Stimulated activated CD8-positive, alpha-beta memory T cell treated with anti-CD3 and anti-CD28 coated beads, Interleukin-12 subunit alpha, Interleukin-12 subunit beta, amount 100 ng/mL, for 24 hours (primary cell): ENCODE measurements around the gene CATSPERD.
"Not testable (repeated sequence)": the region's sequence is repeated elsewhere in the genome, so short reads cannot be mapped to it uniquely, and the experiment has no call there.

Experiments
- DNase-seq: peaks from one replicate; pipeline ENCODE4 v3.0.0-alpha.2; 2020; ENCODE audit errors: extremely low read depth

The CATSPERD gene

DNA sequence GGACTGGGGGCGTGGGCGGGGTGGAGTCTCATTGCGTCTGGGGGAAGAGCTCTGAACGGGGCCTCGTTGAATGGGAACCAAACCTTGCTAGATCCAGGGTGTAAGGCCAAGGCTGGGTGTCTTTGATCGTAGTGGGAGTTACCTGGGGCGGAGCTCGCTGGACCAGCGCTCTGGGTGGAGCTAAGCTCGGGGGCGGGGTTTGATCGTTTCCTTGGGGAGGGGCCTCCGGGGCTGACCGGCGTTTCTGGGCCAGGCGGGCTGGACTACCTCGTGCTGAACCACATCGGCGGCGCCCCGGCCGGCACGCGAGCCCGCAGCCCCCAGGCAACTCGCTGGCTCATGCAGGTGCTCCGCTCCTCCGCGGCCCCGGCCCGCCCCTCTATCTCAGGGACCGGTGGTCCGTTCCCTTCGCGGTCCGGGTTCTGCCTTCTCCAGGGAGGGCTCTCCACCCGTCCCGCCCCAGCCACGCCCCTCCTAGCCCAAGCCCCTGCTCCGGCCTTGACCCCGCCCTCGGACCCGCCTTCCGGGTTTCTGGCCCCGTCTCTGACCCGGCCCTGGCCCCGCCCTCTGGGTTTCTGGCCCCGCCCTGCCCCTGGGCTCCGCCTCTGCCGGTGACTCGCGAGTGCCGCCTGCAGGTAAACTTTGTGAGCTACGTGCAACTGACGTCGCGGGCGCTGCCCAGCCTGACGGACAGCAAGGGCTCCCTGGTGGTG is 33.6 kb upstream of the CATSPERD start:
- DNase-seq = peak; percentile 99

DNA sequence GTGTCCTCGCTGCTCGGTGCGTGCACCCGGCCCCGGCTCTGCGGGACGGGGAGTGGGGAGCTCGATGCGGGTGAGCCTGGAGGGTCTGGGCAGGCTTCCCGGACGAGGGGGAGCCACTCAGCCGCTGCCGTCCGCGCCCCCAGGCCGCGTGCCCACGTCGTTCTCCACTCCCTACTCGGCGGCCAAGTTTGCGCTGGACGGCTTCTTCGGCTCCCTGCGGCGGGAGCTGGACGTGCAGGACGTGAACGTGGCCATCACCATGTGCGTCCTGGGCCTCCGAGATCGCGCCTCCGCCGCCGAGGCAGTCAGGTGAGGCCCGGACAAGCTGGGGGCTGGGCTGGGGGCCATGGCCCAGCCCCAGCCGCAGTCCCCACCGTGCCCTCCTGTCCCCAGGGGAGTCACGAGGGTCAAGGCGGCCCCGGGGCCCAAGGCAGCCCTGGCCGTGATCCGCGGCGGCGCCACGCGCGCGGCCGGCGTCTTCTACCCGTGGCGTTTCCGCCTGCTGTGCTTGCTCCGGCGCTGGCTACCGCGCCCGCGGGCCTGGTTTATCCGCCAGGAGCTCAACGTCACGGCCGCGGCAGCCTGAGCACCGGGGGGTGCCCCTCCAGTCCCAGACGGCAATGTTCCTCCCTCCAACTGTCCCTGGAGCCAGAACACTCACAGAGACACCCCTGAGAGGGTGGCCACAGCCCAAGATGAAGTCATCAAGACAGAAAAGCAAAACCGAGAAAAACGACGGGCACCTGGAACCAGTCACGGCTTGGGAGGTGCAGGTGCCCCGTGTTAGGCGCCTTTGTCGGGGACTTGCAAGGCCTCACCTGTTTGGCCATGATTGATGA is 32.9 kb upstream of the CATSPERD start:
- DNase-seq = no peak

DNA sequence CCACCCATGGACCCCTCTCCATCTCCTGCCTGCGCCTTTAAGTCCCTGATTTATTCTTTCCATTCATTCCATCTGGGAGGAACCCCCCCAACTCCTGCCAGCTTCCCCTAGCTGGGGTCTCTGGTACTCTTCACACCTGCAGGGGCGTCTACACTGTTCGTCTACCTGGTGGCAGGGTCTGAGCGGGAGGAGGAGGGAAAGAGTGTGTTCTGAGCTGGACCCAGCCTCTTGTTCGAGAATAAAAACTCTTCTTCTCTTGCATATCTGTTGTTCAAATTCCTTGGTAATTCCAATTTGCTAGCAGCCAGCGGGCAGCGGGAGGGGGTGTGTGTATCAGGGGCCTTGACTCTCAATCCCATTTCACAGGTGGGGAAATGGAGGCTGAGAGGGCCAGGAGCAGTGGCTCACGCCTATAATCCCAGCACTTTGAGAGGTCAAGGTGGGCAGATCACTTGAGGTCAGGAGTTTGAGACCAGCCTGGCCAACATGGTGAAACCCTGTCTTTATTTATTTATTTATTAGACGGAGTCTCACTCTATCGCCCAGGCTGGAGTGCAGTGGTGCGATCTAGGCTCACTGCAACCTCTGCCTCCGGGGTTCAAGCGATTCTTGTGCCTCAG is 32.1 kb upstream of the CATSPERD start:
- not testable (repeated sequence) for DNase-seq

DNA sequence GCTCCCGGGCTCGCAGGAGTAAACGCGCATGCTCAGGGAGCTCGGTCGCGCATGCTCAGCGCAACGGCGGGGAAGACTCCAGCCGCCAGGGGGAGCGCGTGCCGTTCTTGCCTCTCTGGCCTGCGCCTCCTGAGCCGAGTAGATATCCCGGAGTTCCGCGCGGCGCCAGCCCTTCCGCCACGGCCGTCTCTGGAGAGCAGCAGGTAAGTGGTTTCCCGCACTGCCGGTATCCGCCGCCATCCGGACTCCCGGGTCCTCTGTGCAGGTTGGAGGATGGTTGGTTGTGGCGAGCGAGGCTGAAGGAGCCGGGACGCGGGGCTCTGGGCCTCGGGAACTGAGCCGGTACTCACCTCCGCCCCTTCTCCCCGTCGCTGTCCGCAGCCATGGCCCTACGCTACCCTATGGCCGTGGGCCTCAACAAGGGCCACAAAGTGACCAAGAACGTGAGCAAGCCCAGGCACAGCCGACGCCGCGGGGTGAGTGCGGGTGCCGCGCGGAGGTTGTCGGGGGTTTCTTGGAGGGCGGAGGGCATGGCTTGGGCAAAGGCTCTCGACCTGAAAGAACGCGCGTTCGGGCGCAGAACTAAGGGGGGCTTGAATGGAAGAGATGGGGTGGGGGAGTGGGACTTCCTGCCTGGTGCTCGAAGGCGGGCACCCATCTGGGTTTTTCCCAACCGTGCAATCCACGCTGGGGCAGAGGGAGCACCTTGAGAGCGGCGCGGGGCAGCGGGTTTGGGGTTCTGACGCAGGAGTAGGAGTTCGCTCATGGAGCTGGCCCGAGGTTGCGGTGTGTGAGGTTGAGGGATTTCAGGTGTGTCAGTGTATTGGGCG is 30.1 kb upstream of the CATSPERD start, which contains the start of gene RPL36:
TSS of gene RPL36 (plus strand) at position 171 of the 830 bp plus-strand sequence. CDS start at position 384, 213 bp downstream.
- DNase-seq = peak; percentile 96

DNA sequence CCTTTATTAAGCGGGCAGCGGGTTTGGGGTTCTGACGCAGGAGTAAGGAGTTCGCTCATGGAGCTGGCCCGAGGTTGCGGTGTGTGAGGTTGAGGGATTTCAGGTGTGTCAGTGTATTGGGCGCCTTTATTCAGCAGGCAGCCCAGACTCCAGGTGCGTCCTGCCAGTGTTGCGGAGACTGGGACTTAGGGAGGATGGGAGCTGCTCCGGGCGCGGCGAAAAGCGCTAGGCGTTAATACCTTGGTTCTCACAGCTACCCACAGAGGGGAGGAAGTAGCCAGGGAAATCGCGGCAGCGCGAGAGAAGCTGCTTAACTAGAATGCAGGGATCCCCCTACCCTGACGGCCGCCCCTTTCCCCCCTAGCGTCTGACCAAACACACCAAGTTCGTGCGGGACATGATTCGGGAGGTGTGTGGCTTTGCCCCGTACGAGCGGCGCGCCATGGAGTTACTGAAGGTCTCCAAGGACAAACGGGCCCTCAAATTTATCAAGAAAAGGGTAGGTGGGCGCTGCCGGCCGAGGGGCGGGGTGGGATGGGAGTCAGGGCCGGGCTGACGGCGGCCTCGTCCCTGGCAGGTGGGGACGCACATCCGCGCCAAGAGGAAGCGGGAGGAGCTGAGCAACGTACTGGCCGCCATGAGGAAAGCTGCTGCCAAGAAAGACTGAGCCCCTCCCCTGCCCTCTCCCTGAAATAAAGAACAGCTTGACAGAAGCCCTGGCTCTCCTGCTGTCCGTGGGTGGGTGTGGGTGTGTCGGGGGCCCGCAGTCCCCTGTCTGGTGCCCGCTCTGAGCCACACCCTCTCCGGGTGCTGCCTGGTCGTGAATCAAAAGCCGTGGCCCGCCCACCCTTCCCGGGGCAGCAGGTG is 29.2 kb upstream of the CATSPERD start:
- DNase-seq = no peak

DNA sequence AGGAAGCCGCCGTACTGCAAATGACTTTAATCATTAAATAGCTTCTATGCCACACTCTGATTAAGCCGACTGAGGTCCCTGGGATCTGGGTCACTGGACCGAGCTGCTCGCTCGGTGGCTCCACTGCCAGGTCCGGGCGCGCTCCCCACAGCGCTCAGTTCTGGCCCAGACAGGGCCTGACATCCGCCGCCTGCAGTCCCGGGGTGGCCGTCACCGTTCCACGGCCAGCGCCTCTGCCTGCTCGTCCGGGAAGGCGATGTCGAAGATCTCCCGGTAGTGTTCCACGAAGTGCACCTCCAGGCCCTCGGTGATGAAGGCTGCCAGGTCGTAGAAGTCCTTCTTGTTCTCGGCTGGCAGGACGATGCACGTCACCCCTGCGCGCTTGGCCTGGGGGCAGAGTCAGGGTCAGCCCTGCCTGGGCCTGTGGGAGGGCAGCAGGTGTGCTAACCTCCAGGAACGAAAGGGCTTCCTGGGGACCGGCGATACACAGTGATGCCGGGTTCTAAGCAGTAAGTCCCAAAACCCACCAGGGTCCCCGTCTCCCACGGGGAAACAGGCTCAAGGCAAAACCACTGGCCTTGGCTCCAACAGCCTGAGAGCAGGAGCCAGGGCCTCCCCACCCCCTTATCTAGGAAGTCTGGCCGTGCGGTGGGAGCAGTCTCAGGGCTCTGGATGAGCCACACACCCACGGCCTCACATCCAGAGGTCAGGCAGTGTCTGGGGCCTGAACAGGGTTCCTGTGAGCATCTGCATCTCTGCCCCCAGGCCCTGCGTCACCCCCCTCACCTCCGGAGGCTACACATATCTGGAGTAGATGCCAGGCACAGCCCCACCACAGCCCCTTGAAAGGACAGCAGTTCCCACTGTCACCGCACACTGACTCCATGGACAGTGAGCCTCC is 28.4 kb upstream of the CATSPERD start:
- no peak for DNase-seq

DNA sequence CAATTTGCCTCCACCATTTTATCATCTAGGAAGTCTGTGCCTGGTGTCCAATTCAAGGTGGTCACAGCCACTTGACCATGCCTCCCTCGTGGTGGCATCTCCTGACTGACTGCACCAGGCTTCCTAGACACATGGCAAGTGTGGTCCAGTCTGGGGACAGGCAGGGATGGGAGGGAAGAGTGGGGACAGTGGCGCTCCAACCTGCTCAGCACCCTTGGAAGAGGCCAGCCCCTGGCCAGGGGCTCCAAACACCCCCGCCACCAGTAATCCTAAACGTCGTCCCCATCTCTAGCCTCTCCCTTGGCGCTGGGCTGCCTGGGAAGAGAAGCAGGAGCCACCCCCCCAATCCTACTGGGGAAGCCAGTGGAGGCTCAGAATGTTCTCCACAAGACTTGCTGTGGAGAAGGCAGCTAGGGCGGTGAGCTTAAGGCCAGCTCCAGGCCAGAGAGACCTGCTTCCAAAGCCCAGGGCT is 27.7 kb upstream of the CATSPERD start:
- DNase-seq = no peak

DNA sequence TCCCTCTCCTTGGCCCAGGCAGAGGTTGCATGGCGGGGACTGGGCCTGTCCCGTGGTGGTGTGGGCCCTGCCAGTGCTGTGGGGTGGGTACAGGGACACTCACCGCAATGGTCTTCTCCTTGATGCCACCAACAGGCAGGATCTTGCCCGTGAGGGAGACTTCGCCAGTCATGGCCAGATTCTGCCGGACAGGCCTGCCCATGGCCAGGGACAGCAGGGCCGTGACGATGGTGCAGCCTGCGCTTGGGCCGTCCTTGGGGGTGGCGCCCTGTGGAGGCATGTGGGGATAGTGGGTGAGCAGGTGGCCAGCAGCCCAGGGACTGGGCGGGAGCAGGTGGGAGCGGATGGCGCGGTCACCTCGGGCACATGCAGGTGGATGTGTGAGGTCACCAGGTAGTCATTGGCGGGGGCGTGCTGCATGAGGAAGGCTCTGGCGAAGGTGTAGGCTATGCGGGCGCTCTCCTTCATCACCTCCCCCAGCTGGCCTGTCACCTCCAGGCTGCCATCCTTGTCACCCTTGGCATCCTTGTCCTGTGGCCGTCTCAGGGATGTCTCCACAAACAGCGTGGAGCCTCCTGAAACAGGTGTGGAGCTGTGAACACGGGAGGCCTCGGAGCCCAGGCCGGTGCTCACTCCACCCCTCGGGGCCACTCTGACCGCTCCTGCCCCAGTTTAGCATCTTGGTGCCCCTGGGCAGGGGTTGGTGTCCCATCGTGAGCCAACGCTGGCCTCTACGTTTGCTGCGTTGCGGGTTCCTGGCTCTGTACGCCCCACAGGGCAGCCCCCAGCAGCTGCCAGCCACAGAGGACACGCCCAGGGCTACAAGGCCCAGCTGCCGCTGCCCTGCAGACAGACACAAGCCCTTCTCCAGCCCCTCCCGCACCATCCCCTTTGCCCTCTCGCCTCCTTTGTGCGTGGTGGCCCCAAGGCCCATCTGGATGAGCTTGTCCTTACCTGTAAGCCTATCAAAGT is 27.0 kb upstream of the CATSPERD start:
- no peak for DNase-seq

DNA sequence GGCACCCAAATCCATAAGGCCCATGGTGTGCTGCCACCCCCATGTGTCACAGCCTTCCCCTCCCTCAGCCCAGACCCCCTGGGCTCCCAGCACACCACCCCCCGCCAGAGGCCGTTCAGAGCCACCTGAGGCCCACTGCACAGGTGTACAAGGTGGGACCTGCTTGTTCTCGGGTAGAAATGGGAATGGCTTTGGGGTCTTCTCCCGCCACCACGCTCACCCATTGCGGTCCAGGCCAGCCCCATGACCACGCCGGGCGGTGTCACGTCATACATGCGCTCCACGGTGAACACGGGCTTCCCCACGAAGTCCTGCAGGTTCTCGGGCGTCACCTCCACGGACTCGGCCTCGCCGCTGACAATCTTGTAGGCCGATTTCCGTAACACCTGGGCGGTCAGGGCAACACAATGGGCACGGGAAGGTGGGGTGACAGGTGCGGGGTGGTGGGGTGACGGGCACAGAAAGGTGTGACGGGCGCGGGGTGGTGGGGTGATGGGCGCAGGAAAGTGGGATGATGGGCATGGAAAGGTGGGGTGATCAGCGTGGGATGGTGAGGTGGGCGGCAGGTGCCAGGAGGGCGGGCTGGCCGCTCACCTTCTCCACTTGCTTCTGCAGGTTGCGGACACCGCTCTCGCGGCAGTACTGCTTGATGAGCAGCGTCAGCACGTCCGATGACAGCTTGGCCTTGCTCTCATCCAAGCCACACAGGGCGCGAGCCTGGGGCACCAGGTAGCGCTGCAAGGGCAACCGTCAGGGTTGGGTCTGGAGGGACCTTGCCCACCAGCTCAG is 26.1 kb upstream of the CATSPERD start:
- no peak for DNase-seq

DNA sequence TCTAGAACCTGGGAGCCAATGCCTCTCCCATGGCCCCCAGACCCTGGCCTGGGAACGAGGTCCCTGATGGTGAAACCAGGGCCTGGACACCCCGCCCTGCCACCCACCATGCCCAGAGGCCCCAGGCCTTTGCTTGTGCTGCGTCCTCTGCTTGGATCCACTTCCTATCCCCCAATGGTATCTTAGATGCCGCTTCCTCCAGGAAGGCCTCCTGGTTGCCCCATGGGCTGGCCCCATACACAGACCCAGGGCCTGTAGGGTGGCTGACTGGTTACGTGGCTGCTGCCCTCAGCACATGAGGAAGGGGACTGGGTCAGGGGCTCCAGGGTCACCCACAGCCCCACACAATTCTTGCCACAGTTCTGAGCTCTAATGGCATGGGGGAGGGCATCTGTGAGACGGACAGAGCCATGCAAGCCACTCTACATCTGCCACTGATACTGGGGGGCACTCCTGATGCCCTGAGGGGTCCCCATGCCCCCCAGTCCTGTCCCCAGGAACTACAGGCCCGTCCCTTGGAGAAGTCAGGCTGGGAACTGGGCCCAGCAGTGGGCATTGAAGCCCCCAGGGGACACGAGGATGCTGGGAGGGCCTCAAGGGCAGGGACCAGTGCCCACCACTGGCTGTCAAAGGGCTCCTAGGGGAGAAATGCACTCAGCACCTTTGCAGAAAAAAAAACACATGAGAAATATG is 25.3 kb upstream of the CATSPERD start:
- DNase-seq = no peak

DNA sequence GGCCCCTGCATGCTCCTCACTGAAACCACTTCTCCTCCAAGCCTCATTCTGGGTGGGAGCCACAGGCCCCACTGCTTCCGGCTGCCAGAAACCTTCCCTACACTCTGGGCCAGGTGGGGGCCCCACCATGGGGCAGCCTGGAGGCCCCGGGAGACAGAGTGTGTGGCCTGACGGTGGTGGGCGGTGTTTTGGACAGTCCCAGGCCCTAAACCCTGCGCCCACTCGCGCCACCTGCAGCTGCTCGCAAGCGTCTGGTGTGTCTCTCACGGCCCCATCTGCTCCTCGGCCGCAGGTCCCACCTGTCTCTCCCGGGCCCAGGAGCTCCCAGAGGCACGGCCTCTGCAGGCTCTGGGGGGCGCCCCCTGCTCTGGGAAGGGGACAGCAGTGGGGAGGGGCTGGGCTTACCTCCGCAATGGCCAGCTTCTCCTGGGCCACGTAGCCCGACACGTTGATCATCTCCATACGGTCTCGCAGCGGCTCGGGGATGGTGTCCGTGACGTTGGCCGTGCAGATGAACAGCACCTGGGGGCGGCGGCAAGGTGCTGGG is 24.7 kb upstream of the CATSPERD start:
- no peak for DNase-seq

DNA sequence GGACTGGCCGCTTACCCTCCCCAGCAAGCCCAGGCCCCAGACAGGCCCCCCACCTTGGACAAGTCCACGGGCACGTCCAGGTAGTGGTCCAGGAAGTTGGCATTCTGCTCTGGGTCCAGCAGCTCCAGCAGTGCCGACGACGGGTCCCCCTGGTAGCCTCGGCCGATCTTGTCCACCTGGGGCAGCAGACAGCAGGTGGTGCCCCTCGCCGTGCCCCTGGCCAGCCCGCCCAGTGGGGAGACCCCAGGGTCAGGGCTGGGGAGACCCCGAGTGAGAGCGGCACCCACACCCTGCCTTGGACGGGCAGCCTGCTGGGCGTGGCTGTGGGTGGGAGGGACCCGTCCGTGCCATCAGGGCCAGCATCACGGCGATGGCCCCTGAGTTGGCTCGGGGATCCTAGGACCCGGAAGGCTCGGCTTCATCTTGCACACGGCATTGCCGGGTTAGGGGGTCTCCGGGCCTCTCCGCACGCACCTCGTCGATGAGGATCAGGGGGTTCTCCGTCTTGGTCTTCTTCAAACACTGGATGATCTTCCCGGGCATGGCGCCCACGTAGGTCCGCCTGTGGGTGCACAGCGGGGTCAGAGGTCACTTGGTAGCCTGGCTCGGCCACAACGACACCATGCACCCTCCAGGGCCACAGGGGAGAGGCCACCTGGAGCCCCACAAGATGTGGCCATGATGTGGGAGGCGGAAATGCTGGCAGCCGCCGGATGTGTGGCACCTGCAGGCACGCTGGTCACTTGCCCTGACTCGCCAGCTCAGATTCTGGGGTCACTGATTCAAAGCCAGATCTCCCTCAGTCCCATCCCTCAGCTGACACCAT is 24.0 kb upstream of the CATSPERD start:
- no peak for DNase-seq

DNA sequence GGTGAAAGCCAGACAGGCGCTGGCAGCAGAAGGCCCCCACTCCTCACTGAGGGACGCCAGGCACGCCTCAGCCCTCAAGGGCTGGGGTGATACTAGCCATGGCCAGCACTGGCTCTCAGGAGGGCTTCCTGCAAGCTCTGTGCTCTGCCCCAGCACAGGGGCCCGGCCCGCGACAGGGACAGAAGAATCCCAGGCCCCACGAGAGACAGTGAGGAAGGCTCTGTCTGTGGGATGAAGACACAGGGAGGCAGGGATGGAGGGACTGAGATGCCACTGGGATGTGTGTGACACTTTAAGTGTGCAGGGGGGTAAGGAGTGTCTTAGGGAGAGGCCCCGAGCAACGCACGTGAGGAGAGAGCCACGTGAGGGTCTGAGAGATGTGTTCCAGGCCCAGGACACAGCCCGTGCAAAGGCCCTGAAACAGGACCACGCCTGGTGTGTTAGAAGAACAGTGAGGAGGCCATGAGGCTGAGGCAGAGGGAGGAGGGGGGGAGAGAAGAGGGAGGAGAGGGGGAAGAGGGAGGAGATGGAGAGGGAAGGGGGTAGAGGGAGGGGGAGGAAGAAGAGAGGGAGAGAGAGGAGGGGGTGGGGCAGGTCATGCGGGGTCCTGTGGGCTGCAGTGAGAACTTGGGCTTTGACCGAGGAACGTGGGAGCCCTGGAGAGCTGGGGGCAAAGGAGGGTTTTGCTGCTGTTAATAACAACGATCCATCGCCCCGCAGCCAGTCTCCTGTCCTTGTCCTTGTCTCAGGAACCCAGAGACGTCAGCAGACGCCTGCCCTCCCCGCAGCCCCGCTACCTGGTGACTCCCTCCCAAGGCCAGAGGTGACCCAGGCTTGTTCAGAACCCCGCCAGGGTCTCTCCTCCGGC is 23.2 kb upstream of the CATSPERD start:
- DNase-seq = no peak

DNA sequence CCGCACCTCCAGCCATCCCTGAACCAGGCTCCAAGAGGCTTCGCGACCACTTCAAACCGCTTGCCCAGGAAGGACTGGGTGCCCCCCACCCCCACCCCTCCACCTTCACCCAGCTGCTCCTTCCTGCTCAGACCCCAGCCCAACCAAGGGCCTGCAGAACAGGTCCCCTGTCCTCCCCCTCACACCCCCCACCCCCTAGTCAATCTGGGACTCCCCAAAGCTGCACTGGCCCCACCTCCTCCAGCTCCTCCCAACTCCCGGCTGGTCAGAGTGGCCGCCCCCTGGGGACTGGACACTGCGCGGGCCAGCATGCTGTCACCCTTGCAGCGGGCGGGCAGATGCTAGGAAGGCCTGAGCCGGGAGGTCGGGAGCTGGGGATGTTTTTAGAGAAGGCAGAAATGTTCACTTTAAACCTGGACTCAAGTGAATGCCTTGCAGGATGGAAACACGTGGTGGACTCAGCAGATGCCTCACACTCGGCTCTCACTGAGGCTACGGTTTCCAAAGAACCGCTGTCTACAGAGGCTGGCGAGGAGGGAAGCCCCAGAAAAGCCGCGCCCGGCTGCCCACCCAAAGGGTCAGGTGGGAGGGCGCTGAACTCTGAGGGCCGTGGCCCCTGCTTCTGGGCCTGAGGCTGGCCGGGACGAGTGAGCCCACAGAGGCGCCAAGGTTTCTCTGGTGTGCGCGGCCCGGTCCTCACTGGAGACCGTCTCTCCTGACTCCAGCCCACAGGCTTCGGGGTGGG is 22.4 kb upstream of the CATSPERD start:
- DNase-seq = no peak
